Spleen (tissue), 11 donors: ENCODE results near the gene ZMIZ1. TPM values are rescaled to one million over a fixed set of nuclear protein-coding genes. Genes with fewer than 3 reads are reported as not detected.
"Not testable (repeated sequence)": the region's sequence is repeated elsewhere in the genome, so short reads cannot be mapped to it uniquely, and the experiment has no call there.

Experiments
- DNase-seq: peaks from one replicate; pipeline ENCODE4 v3.0.0-alpha.2; 2020
- H3K27ac ChIP-seq, 8 donors: fragments of 200-600 bp; sonication (generic) in 7 of 8; 1 replicate in 4 of 8; 2 replicates in 4 of 8; pipeline versions ENCODE4 v1.5.0 to v1.8.0; 2016 to 2021; ENCODE audit warnings: inconsistent platforms in 4 of 8, mild to moderate bottlenecking in 4 of 8, moderate library complexity in 1 of 8
- H3K27me3 ChIP-seq, 7 donors: fragments of 200-600 bp; sonication (generic) in 6 of 7; replicated peaks in 1 of 7; 1 replicate in 4 of 7; 2 replicates in 3 of 7; pipeline versions ENCODE4 v1.5.0 to v1.8.0; 2016 to 2021; ENCODE audit warnings: inconsistent platforms in 3 of 7, mild to moderate bottlenecking in 1 of 7
- H3K36me3 ChIP-seq, 6 donors: fragments of 200-600 bp; sonication (generic) in 5 of 6; 1 replicate in 4 of 6; 2 replicates in 2 of 6; pipeline versions ENCODE4 v1.5.0 to v1.8.0; 2016 to 2021; ENCODE audit warnings: inconsistent platforms in 2 of 6
- H3K4me1 ChIP-seq, 6 donors: fragments of 200-600 bp; sonication (generic) in 5 of 6; 1 replicate in 3 of 6; 2 replicates in 3 of 6; pipeline versions ENCODE4 v1.5.0 to v1.8.0; 2016 to 2021; ENCODE audit warnings: inconsistent platforms in 3 of 6
- H3K4me3 ChIP-seq, 8 donors: fragments of 200-600 bp; sonication (generic) in 7 of 8; 1 replicate in 4 of 8; 2 replicates in 4 of 8; pipeline versions ENCODE4 v1.5.0 to v1.8.0; 2016 to 2021; ENCODE audit warnings: inconsistent platforms in 4 of 8, mild to moderate bottlenecking in 4 of 8, moderate library complexity in 2 of 8
- H3K9me3 ChIP-seq, 8 donors: fragments of 200-600 bp; sonication (generic) in 7 of 8; 1 replicate in 4 of 8; 2 replicates in 4 of 8; pipeline versions ENCODE4 v1.5.0 to v1.8.0; 2016 to 2021; ENCODE audit warnings: inconsistent platforms in 4 of 8
- POLR2A ChIP-seq, 3 donors: fragments of 450-650 bp; IDR thresholded peaks; one replicate each; pipeline ENCODE4 v1.5.1; 2017; ENCODE audit warnings: antibody characterized with exemption in 3 of 3, mild to moderate bottlenecking in 1 of 3
- POLR2AphosphoS5 ChIP-seq, 3 donors: sonication (generic); formaldehyde crosslinking; IDR thresholded peaks; one replicate each; pipeline ENCODE4 v1.5.1; 2017; ENCODE audit warnings: antibody characterized with exemption in 3 of 3
- whole genome bisulfite sequencing, 5 donors: extraction: QIAGEN DNeasy Blood & Tissue Kit in 3 of 5; methylation state at CpG; one replicate each; pipeline versions ENCODE4 v1.1.5 to v1.1.7; 2013 to 2018; 5-methylcytosine and 5-hydroxymethylcytosine counted together
- intact Hi-C: fragments of 100-400 bp; cut with DNase I; formaldehyde crosslinking; loops from one replicate; pipeline ENCODE4 v1.15.0; 2023; ENCODE audit warnings: low total_unique reads
- polyA plus RNA-seq, 3 donors: library from polyadenylated mRNA; stranded (reverse); fragments of 200-250 nt; gene quantifications; one replicate each; pipeline ENCODE4 v1.2.1, GENCODE V29; 2013
- total RNA-seq, 7 donors: library from RNA; depleted of rRNA in 3 of 7; stranded (reverse); fragments of >200 nt in 3 of 7; fragmentation: NEBNext Ultra II Directional in 4 of 7; extraction: Animal tissue kit (Norgen Biotek cat#: 25700) in 4 of 7; gene quantifications; one replicate each; pipeline versions ENCODE4 v1.1.0 to v1.2.1, GENCODE V29; 2016 to 2021
- TF ChIP-seq, protein P1 (sequence below), 11 experiments: fragments of 200-600 bp in 7 of 11; fragments of 450-650 bp in 4 of 11; sonication (generic) in 4 of 11; IDR thresholded peaks in 8 of 11; conservative IDR thresholded peaks in 3 of 11; 1 replicate in 7 of 11; 2 replicates in 4 of 11; pipeline versions ENCODE4 v1.4.0 to v1.8.0; 2016 to 2021; ENCODE audit warnings: antibody characterized with exemption in 11 of 11, inconsistent platforms in 4 of 11, mild to moderate bottlenecking in 1 of 11
- donor health status: healthy with polysubstance abuse.
- donor health status: DM: no; HTN: no; CAD: no; lungs with moderate emphysema.
- donor health status: DM: no; HTN: no; CAD: no.
- donor health status: Bipolar disorder and iron deficiency.
- donor health status: healthy.
- donor health status: DM: no; HTN: no; CAD: no.
- donor health status: DM: yes; HTN: yes; CAD: no.

Gene ZMIZ1
- total and polyA plus RNA-seq, 10 donors: 10.7 to 210 (median 125) TPM

DNA sequence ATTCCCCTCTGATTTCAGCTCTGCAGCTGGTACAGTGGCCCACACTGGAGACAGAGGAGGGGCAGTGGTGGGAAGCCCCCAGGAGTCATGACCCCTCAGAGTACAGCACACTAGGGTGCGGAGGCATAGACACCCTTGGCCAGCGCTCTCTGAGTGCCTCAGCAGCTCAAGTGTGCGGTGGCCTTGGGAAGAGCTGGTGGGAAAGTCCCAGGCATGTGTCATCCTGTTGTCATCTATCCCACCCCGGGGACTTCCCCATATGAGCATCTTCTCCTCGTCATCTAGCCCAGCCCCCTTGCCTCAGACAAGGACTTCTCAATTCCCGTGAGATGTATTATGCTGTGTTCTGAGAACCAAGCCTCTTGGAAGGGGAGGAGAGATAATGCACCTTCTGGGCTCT lies 262.9 kb downstream of the ZMIZ1 start:
- H3K9me3 ChIP-seq: no peaks in the 10 kb centered on the region
- DNase-seq: peak; percentile 85
- intact Hi-C loops: no loop called here
- peaks cover 4 to 15% (median 8%) of the 10 kb centered on the region in 6 donors for H3K4me1 ChIP-seq
- H3K27ac ChIP-seq: peak overlapping the region in 2 of 8 donors; percentile 21 to 67
- TF ChIP-seq, protein P1, sequence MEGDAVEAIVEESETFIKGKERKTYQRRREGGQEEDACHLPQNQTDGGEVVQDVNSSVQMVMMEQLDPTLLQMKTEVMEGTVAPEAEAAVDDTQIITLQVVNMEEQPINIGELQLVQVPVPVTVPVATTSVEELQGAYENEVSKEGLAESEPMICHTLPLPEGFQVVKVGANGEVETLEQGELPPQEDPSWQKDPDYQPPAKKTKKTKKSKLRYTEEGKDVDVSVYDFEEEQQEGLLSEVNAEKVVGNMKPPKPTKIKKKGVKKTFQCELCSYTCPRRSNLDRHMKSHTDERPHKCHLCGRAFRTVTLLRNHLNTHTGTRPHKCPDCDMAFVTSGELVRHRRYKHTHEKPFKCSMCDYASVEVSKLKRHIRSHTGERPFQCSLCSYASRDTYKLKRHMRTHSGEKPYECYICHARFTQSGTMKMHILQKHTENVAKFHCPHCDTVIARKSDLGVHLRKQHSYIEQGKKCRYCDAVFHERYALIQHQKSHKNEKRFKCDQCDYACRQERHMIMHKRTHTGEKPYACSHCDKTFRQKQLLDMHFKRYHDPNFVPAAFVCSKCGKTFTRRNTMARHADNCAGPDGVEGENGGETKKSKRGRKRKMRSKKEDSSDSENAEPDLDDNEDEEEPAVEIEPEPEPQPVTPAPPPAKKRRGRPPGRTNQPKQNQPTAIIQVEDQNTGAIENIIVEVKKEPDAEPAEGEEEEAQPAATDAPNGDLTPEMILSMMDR (IDR thresholded peaks at IDR 0.05 in 8 of 11, conservative IDR thresholded peaks at IDR 0.05 in 3 of 11): no peak
- peak in 1 of 3 donors; percentile 45 for TF ChIP-seq POLR2AphosphoS5 (IDR thresholded peaks at IDR 0.05)
- no peaks in the 10 kb centered on the region for H3K27me3 ChIP-seq
- H3K4me3 ChIP-seq: no peak overlapping the region
- 14 to 48% (median 30%) methylated on average over 6 of the region's 6 CpGs for WGBS, 5 donors
- H3K36me3 ChIP-seq: no peaks in the 10 kb centered on the region

DNA sequence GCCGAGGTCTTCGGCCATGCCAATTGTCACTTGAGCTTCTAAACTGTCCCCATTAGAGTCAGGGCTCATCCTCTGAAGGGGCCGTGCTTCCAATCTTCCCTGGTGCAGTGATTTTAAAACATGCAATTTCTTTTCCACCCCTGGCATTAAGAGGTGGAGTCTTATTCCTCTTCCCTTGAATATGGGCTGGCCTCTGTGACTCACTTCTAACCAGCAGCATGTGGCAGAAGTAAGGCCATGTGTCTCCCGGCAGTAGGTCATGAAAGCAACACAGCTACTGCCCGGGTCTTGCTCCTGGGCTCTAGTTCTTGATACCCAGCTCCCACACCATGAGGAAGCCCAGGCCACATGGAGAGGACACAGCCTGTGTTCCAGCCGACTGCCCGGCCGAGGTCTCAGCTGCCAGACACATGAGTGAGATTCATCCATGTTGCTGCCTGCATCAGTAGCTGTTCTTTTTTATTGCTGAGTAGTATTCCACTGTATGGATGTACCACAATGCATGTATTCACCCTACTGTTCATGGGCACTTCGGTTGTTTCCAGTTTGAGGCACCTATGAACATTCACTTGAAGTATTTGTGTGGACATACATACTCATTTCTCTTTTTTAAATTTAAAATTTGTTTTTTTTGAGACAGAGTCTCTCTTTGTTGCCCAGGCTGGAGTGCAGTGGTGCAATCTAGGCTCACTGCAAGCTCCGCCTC lies 264.0 kb downstream of the ZMIZ1 start:
- H3K27ac ChIP-seq, DNase-seq, H3K27me3 ChIP-seq, H3K4me3 ChIP-seq, intact Hi-C loops, H3K36me3 ChIP-seq, H3K9me3 ChIP-seq: not testable (repeated sequence)
- peaks cover 4 to 15% (median 8%) of the 10 kb centered on the region in 6 donors for H3K4me1 ChIP-seq
- 94 to 100% (median 95%) methylated on average over 2 to 5 of the region's 10 CpGs for WGBS, 5 donors

DNA sequence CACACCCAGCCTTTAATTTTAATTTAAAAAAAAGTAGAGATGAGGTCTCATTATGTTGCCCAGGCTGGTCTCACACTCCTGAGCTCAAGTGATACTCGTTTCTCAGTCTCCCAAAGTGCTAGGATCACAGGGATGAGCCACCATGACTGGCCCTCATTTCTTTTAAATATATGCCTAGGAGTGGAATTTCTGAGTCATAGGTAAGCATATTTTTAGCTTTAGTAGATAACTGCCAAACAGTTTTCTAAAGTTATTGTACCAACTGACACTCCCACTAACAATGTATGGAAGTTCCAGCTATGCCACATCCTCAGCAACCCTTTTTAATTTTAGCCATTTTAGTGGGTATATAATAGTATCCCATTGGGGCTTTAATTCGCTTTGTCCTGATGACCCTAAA lies 264.7 kb downstream of the ZMIZ1 start:
- no peak overlapping the region for H3K27ac ChIP-seq
- H3K4me1 ChIP-seq: peaks cover 4 to 15% (median 8%) of the 10 kb centered on the region in 6 donors
- H3K36me3 ChIP-seq: no peaks in the 10 kb centered on the region
- no peak for DNase-seq
- intact Hi-C loops: no loop called here
- H3K9me3 ChIP-seq: no peaks in the 10 kb centered on the region
- 92 to 97% (median 94%) methylated on average over 2 of the region's 2 CpGs for WGBS, 5 donors
- no peaks in the 10 kb centered on the region for H3K27me3 ChIP-seq
- H3K4me3 ChIP-seq: no peak overlapping the region
- TF ChIP-seq POLR2A (IDR thresholded peaks at IDR 0.05): no peak

DNA sequence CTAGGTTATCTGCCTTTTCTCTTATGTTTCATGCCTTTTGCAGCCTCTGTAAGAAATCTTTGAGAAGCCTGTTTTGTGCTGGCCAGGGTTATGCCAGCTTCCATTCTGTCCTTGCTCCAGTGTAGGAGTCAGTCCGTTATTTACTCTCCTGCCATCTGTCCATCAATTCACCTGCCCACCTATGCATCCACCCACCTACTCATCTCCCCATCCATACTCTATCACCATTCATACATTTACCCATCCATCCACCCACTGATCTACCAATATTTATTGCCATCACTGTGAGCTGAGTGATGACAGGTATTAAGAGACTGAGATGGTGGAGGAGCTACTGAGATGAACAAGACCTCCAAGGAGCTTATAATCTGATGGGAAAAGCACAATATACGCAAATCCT lies 265.8 kb downstream of the ZMIZ1 start:
- TF ChIP-seq POLR2AphosphoS5 (IDR thresholded peaks at IDR 0.05) (no peak), POLR2A (IDR thresholded peaks at IDR 0.05) (no peak)
- TF ChIP-seq, protein P1 (IDR thresholded peaks at IDR 0.05 in 8 of 11, conservative IDR thresholded peaks at IDR 0.05 in 3 of 11): no peak
- Histone ChIP-seq H3K36me3 (no peaks in the 10 kb centered on the region), H3K27ac (no peak overlapping the region), H3K4me1 (peaks cover 4 to 15% (median 8%) of the 10 kb centered on the region in 6 donors), H3K27me3 (no peaks in the 10 kb centered on the region), H3K9me3 (no peaks in the 10 kb centered on the region), H3K4me3 (no peak overlapping the region)
- WGBS, 5 donors: 92 to 98% (median 94%) methylated on average over 2 of the region's 2 CpGs
- DNase-seq: no peak
- intact Hi-C loops: no loop called here

DNA sequence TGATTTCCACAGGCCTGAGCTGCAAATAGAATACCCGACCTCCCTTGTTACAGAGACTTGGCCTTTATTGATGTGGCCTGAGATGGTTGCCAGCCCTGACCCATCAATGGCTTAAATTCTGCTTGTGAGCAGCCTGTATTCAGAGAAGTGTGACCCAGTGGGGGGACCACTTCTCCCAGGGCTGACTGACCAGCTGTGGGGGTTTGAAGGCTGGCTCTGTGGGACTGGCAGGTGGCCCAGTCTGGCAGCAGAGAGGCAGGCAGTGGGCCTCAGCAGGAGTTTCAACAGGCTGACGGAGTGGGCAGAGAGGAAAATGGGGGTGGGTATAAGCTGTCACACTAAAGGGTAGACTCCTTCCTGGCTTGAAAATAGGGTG lies 266.3 kb downstream of the ZMIZ1 start:
- Histone ChIP-seq H3K4me3 (no peak overlapping the region), H3K4me1 (peaks cover 4 to 15% (median 8%) of the 10 kb centered on the region in 6 donors), H3K27ac (no peak overlapping the region), H3K9me3 (no peaks in the 10 kb centered on the region), H3K27me3 (no peaks in the 10 kb centered on the region), H3K36me3 (no peaks in the 10 kb centered on the region)
- WGBS, 5 donors: 77 to 88% (median 82%) methylated on average over 2 of the region's 2 CpGs
- no peak for DNase-seq
- intact Hi-C loops: no loop called here
- no peak for TF ChIP-seq POLR2AphosphoS5 (IDR thresholded peaks at IDR 0.05)
- no peak for TF ChIP-seq POLR2A (IDR thresholded peaks at IDR 0.05)
- TF ChIP-seq, protein P1 (IDR thresholded peaks at IDR 0.05 in 8 of 11, conservative IDR thresholded peaks at IDR 0.05 in 3 of 11): no peak
